Ishikawa (cell line): ENCODE results near the gene ZBTB7C.

Source experiments
- CEBPB ChIP-seq: IDR thresholded peaks from 2 replicates; pipeline ENCODE4 v1.6.1; 2012
- EP300 ChIP-seq: IDR thresholded peaks from 2 replicates; pipeline ENCODE4 v1.6.1; 2012; ENCODE audit warnings: borderline replicate concordance
- RAD21 ChIP-seq: IDR thresholded peaks from 2 replicates; pipeline ENCODE4 v1.6.1; 2012; ENCODE audit warnings: low read depth
- YY1 ChIP-seq: IDR thresholded peaks from 2 replicates; pipeline ENCODE4 v1.6.1; 2012; ENCODE audit warnings: low read depth
- ZBTB7A ChIP-seq: IDR thresholded peaks from 2 replicates; pipeline ENCODE4 v1.6.1; 2012; ENCODE audit warnings: low read depth
- TF ChIP-seq, protein P1 (sequence below): IDR thresholded peaks from 2 replicates; pipeline ENCODE4 v1.6.1; 2012; ENCODE audit warnings: low read depth, mild to moderate bottlenecking

DNA sequence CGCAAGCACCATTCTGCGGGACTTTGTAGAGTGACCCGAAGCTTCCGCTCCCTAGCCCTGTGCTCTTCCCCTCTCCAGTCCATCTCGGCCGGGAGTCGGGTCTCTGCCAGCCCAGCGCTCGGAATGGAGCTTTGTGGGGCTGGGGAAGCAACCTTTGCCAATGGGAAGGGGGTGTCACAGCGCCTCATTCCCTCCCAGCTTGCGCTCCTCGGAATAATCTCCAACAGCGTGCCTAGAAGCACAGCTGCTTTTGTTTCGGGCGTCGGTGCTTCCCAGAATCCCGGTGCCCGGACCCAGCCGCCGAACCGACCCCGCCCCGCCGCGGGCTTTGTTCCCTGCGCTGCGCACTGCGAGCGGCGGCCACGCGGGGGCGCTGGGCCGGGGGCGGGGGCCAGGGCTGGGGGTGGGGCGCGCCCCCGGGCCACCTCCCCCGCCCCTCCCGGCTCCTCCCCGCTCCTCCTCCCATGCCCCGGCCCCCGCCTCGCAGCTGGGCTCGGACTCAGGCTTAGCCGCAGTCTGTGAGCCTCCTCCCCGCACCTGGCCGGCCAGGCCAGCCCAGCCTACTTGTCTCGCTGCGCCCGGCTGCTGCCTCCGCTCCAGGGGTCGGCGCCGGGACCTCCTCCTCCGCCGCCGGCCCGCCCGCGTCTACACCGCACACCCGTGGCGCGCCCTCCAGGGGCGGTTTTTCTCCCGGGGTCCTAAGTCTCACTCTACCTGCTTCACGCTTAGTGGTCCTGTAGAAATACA, 401.1 kb downstream of the ZBTB7C start:
- TF ChIP-seq CEBPB (no peak), YY1 (no peak), EP300 (no peak), RAD21 (no peak), ZBTB7A (peak; percentile 62)
- TF ChIP-seq, protein P1, sequence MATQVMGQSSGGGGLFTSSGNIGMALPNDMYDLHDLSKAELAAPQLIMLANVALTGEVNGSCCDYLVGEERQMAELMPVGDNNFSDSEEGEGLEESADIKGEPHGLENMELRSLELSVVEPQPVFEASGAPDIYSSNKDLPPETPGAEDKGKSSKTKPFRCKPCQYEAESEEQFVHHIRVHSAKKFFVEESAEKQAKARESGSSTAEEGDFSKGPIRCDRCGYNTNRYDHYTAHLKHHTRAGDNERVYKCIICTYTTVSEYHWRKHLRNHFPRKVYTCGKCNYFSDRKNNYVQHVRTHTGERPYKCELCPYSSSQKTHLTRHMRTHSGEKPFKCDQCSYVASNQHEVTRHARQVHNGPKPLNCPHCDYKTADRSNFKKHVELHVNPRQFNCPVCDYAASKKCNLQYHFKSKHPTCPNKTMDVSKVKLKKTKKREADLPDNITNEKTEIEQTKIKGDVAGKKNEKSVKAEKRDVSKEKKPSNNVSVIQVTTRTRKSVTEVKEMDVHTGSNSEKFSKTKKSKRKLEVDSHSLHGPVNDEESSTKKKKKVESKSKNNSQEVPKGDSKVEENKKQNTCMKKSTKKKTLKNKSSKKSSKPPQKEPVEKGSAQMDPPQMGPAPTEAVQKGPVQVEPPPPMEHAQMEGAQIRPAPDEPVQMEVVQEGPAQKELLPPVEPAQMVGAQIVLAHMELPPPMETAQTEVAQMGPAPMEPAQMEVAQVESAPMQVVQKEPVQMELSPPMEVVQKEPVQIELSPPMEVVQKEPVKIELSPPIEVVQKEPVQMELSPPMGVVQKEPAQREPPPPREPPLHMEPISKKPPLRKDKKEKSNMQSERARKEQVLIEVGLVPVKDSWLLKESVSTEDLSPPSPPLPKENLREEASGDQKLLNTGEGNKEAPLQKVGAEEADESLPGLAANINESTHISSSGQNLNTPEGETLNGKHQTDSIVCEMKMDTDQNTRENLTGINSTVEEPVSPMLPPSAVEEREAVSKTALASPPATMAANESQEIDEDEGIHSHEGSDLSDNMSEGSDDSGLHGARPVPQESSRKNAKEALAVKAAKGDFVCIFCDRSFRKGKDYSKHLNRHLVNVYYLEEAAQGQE = no peak
